ENCODE results near the gene PLIN5. TPM values are rescaled to one million over a fixed set of nuclear protein-coding genes. Genes with fewer than 3 reads are reported as not detected.

The PLIN5 gene
- polyA plus RNA-seq, 1 donor = 2.0 TPM

DNA sequence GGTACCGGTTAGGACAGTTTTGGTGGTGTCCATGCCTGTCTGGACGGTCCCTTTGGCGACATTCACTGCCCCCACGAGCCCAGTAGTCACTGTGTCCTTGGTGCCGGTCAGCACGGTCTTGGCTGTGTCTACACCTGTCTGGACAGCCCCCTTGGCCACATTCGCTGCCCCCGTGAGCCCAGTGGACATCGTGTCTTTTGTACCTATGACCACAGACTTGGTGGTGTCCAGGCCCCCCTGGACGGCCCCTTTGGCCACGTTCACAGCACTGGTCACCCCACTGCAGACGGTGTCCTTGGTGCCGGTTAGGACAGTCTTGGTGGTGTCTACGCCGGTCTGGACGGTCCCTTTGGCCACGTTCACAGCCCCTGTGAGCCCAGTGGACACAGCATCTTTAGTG is 23.0 kb downstream of the PLIN5 start:
- Histone ChIP-seq H3K4me3 (ENCODE audit: low read length) (no peak overlapping the region), H3K9me3 (ENCODE audit: control insufficient read depth, low read depth, low read length) (no peaks in the 10 kb centered on the region), H3K27ac (ENCODE audit: low read length) (no peak overlapping the region), H3K27me3 (ENCODE audit: control insufficient read depth, insufficient read depth, low read length) (peaks cover 2% of the 10 kb centered on the region), H3K36me3 (ENCODE audit: control insufficient read depth, insufficient read depth, low read length) (no peaks in the 10 kb centered on the region), H3K4me1 (ENCODE audit: control insufficient read depth, insufficient read depth, low read length) (no peaks in the 10 kb centered on the region)
- WGBS (ENCODE audit: insufficient coverage, low lambda C conversion rate) = no CpG with 5 or more reads among the region's 17 CpGs
- DNase-seq = no peak

DNA sequence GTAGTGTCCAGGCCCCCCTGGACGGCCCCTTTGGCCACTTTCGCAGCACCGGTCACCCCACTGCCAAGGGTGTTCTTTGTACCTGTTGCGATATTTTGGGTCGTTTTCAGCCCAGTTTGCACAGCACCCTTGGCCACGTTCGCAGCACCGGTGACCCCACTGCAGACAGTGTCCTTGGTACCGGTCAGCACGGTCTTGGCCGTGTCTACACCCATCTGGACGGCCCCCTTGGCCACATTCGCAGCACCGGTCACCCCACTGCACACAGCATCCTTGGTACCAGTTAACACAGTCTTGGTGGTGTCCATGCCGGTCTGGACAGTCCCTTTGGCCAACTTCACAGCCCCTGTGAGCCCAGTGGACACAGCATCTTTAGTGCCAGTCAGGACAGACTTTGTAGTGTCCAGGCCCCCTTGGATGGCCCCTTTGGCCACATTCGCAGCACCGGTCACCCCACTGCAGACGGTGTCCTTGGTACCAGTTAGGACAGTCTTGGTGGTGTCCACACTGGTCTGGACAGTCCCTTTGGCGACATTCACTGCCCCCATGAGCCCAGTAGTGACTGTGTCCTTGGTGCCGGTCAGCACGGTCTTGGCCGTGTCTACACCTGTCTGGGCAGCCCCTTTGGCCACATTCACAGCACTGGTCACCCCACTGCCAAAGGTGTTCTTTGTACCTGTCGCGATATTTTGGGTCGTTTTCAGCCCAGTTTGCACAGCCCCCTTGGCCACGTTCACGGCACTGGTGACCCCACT is 23.5 kb downstream of the PLIN5 start:
- no peaks in the 10 kb centered on the region for H3K9me3 ChIP-seq (ENCODE audit: control insufficient read depth, low read depth, low read length)

GRCh38 chr19:4510435-4511255 is 24.4 kb downstream of the PLIN5 start:
- DNase-seq = no peak
- H3K36me3 ChIP-seq (ENCODE audit: control insufficient read depth, insufficient read depth, low read length) = no peaks in the 10 kb centered on the region
- H3K4me3 ChIP-seq (ENCODE audit: low read length) = no peak overlapping the region
- H3K27ac ChIP-seq (ENCODE audit: low read length) = no peak overlapping the region
- H3K9me3 ChIP-seq (ENCODE audit: control insufficient read depth, low read depth, low read length) = no peaks in the 10 kb centered on the region
- no peaks in the 10 kb centered on the region for H3K27me3 ChIP-seq (ENCODE audit: control insufficient read depth, insufficient read depth, low read length)
- no peaks in the 10 kb centered on the region for H3K4me1 ChIP-seq (ENCODE audit: control insufficient read depth, insufficient read depth, low read length)
- whole genome bisulfite sequencing (ENCODE audit: insufficient coverage, low lambda C conversion rate) = no CpG with 5 or more reads among the region's 37 CpGs

More for the DNA sequence above, 23.5 kb downstream of the PLIN5 start:
- H3K27me3 ChIP-seq (ENCODE audit: control insufficient read depth, insufficient read depth, low read length) = peaks cover under 1% of the 10 kb centered on the region
- H3K4me3 ChIP-seq (ENCODE audit: low read length) = no peak overlapping the region
- no peaks in the 10 kb centered on the region for H3K4me1 ChIP-seq (ENCODE audit: control insufficient read depth, insufficient read depth, low read length)
- 83% methylated on average over 1 of the region's 27 CpGs for WGBS (ENCODE audit: insufficient coverage, low lambda C conversion rate)
- no peak for DNase-seq
- no peak overlapping the region for H3K27ac ChIP-seq (ENCODE audit: low read length)
- no peaks in the 10 kb centered on the region for H3K36me3 ChIP-seq (ENCODE audit: control insufficient read depth, insufficient read depth, low read length)

DNA sequence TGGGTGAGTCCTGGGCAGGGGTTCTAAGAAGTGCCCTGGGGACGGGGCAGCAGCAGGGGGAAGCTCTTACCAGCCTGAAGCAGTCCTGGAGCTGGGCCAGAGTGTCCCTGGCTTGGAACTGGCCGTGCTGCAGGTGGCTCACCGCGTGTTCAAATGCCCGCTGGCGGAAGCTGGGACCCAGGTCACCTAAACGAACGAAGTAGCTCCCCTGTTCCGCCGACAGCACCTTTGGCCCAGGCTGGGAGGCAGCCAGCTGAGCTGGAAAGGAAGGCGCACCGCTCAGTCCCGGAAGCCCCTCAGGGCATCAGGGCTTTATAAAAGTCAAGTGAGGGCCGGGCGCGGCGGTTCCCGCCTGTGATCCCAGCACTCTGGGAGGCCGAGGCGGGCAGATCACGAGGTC is 26.3 kb downstream of the PLIN5 start:
- Histone ChIP-seq H3K27me3 (ENCODE audit: control insufficient read depth, insufficient read depth, low read length) (no peaks in the 10 kb centered on the region), H3K27ac (ENCODE audit: low read length) (no peak overlapping the region), H3K9me3 (ENCODE audit: control insufficient read depth, low read depth, low read length) (no peaks in the 10 kb centered on the region), H3K4me3 (ENCODE audit: low read length) (no peak overlapping the region), H3K4me1 (ENCODE audit: control insufficient read depth, insufficient read depth, low read length) (no peaks in the 10 kb centered on the region), H3K36me3 (ENCODE audit: control insufficient read depth, insufficient read depth, low read length) (peaks cover 10% of the 10 kb centered on the region)
- WGBS (ENCODE audit: insufficient coverage, low lambda C conversion rate) = no CpG with 5 or more reads among the region's 21 CpGs
- DNase-seq = no peak

- no CpG with 5 or more reads among the region's 17 CpGs for WGBS (ENCODE audit: insufficient coverage, low lambda C conversion rate)
- Histone ChIP-seq H3K27ac (ENCODE audit: low read length) (no peak overlapping the region), H3K36me3 (ENCODE audit: control insufficient read depth, insufficient read depth, low read length) (peaks cover 11% of the 10 kb centered on the region), H3K27me3 (ENCODE audit: control insufficient read depth, insufficient read depth, low read length) (no peaks in the 10 kb centered on the region), H3K4me1 (ENCODE audit: control insufficient read depth, insufficient read depth, low read length) (no peaks in the 10 kb centered on the region), H3K9me3 (ENCODE audit: control insufficient read depth, low read depth, low read length) (no peaks in the 10 kb centered on the region), H3K4me3 (ENCODE audit: low read length) (no peak overlapping the region)
- no peak for DNase-seq
Measured at GRCh38 chr19:4507804-4508203, 27.2 kb downstream of the PLIN5 start.

- no peak overlapping the region for H3K4me3 ChIP-seq (ENCODE audit: low read length)
- H3K27me3 ChIP-seq (ENCODE audit: control insufficient read depth, insufficient read depth, low read length) = no peaks in the 10 kb centered on the region
- peaks cover 17% of the 10 kb centered on the region for H3K36me3 ChIP-seq (ENCODE audit: control insufficient read depth, insufficient read depth, low read length)
- no CpG with 5 or more reads among the region's 12 CpGs for WGBS (ENCODE audit: insufficient coverage, low lambda C conversion rate)
- no peak overlapping the region for H3K27ac ChIP-seq (ENCODE audit: low read length)
- H3K4me1 ChIP-seq (ENCODE audit: control insufficient read depth, insufficient read depth, low read length) = no peaks in the 10 kb centered on the region
- H3K9me3 ChIP-seq (ENCODE audit: control insufficient read depth, low read depth, low read length) = no peaks in the 10 kb centered on the region
- DNase-seq = no peak
Measured at GRCh38 chr19:4507150-4507452, 27.9 kb downstream of the PLIN5 start.

- WGBS (ENCODE audit: insufficient coverage, low lambda C conversion rate) = no CpG with 5 or more reads among the region's 17 CpGs
- Histone ChIP-seq H3K36me3 (ENCODE audit: control insufficient read depth, insufficient read depth, low read length) (peaks cover 22% of the 10 kb centered on the region), H3K4me3 (ENCODE audit: low read length) (no peak overlapping the region), H3K27me3 (ENCODE audit: control insufficient read depth, insufficient read depth, low read length) (no peaks in the 10 kb centered on the region), H3K27ac (ENCODE audit: low read length) (no peak overlapping the region), H3K9me3 (ENCODE audit: control insufficient read depth, low read depth, low read length) (no peaks in the 10 kb centered on the region), H3K4me1 (ENCODE audit: control insufficient read depth, insufficient read depth, low read length) (no peaks in the 10 kb centered on the region)
- DNase-seq = no peak
Measured at GRCh38 chr19:4506449-4507149, 28.4 kb downstream of the PLIN5 start.

- H3K27ac ChIP-seq (ENCODE audit: low read length) = no peak overlapping the region
- H3K27me3 ChIP-seq (ENCODE audit: control insufficient read depth, insufficient read depth, low read length) = no peaks in the 10 kb centered on the region
- DNase-seq = no peak
- H3K9me3 ChIP-seq (ENCODE audit: control insufficient read depth, low read depth, low read length) = no peaks in the 10 kb centered on the region
- no peaks in the 10 kb centered on the region for H3K4me1 ChIP-seq (ENCODE audit: control insufficient read depth, insufficient read depth, low read length)
- no peak overlapping the region for H3K4me3 ChIP-seq (ENCODE audit: low read length)
- peaks cover 30% of the 10 kb centered on the region for H3K36me3 ChIP-seq (ENCODE audit: control insufficient read depth, insufficient read depth, low read length)
- no CpG with 5 or more reads among the region's 34 CpGs for WGBS (ENCODE audit: insufficient coverage, low lambda C conversion rate)
Measured at GRCh38 chr19:4505570-4506448, 29.2 kb downstream of the PLIN5 start.

- Histone ChIP-seq H3K9me3 (ENCODE audit: control insufficient read depth, low read depth, low read length) (no peaks in the 10 kb centered on the region), H3K36me3 (ENCODE audit: control insufficient read depth, insufficient read depth, low read length) (peaks cover 33% of the 10 kb centered on the region), H3K27ac (ENCODE audit: low read length) (no peak overlapping the region), H3K4me3 (ENCODE audit: low read length) (no peak overlapping the region), H3K27me3 (ENCODE audit: control insufficient read depth, insufficient read depth, low read length) (no peaks in the 10 kb centered on the region), H3K4me1 (ENCODE audit: control insufficient read depth, insufficient read depth, low read length) (no peaks in the 10 kb centered on the region)
- WGBS (ENCODE audit: insufficient coverage, low lambda C conversion rate) = no CpG with 5 or more reads among the region's 15 CpGs
- DNase-seq = no peak
Measured at GRCh38 chr19:4504891-4505569, 30.0 kb downstream of the PLIN5 start.
